HS-5 (cell line): ENCODE data around the gene SAE1.

Experiments
- DNase-seq: peaks from one replicate; pipeline ENCODE4 v3.0.0-alpha.2; 2012; ENCODE audit warnings: low read depth

Gene SAE1

DNA sequence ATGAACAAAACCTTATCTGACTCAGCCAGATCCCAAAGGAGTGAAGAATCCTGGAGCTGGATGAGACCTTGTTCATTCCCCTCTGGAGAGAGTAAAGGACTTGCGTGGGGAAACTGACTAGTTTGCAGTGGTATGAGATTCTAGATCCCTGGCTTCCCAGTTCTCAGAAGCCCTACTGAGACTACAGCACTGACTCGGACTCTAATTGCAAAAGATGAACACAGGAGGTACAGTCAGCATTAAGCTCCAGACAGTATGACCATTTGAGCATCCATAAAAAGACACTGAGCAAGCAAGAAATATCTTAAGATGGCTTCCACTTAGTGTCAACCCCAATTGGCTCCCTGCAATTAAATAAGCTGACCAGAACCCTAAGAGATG, 23.8 kb upstream of the SAE1 start:
- no peak for DNase-seq

DNA sequence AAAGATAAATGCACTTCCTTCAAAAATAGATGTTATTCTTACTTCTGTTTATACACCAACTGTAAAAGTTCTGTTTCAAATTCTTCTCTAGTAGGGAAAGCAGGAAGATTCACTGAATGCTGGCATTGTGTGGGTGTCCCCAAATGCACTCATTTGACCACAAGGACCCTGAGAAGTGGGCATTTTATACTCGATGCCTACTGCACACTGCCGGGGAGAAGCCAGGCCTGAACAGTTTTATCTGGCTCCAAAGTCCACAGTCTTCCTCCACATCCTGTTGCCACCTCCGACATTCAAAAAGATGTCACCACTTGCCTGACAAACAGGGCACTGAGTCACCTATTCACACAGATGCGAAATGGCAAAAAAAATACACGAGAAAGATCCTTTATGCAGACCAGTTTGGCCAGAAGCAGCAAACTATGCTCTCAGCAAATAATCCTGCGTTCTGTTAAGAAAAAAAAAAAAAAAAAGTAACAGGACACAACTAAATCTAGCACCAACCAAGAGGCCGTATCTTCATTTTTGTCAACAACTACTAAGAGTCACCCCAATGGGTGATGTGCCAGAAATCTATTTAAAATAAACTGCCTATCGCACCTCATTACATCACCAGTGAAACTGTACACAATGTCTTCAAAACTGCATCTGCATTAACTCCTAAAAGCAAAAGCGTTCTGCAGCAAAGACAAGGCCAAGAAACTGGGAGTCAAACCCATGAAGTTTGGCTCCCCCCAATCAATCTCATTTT, 23.3 kb upstream of the SAE1 start:
- no peak for DNase-seq

DNA sequence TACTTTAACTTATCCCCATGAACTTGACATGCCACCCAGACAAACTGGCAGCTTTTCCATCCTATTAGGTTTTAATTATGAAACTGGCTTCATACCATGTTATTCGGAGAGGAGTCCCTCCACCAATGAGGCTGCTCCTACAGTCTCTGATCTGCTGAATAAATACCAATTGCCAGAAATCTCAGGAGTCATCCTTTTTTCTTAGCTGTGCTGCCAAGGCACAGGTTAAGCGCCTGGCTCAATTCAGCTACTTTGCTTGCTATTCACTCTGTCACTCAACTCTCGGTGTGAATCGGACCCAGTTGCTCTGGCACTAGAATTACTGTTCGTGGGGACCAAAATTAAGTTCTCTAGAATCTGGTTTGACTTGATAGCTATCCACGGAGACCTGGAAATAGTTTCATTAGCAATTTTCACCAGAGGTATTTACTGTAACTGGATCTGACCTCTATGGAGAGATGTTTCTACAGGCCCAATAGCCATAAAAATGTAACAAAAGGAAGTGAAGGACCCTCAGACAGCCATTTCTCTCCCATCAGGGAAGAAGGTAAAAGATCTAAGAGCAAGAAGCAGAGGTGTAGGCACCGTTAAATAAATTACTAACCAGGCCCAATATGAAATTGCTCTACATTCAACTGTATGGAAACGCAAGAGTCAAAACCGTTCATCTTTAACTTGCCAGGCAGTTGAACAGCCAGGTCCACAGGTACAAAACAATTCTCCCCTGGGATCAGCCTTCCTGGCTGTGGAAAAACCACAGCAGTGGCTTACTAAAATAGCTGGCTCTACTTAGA, 22.5 kb upstream of the SAE1 start:
- DNase-seq: no peak

GRCh38 chr19:47109177-47109540, 21.5 kb upstream of the SAE1 start:
- DNase-seq: no peak

GRCh38 chr19:47109541-47110375, 20.9 kb upstream of the SAE1 start:
- no peak for DNase-seq

GRCh38 chr19:47110521-47111005, 20.1 kb upstream of the SAE1 start:
- DNase-seq: no peak

DNA sequence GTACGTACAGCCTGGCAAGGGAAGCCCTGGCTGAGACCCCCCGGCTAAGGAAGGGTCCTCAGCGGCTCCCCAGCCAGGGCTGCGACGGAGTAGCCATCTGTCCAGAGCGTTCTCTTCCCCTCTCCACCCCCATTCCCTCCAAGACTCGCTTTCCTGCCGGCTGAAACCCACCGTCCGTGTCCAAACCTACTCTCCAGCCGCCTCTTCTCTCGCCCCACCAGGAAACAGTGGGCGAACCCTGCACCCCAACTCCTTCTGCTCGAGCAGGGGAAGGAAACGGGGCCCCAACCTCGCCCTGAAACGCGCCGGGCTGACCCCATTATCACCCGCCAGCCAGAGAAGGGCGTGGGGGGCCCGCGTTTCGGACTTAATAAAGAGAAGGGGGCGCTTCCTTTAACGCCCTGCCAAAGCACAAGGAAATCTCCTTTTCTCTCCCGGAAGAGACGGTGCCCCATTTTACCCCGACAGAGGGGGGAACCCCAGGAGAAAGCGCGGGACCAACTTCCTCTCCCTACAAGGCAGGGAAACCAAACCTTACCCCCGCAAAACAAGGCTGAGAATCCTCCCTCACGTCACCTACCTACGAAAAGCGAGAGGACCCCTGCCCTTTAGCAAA, 19.5 kb upstream of the SAE1 start:
- no peak for DNase-seq

DNA sequence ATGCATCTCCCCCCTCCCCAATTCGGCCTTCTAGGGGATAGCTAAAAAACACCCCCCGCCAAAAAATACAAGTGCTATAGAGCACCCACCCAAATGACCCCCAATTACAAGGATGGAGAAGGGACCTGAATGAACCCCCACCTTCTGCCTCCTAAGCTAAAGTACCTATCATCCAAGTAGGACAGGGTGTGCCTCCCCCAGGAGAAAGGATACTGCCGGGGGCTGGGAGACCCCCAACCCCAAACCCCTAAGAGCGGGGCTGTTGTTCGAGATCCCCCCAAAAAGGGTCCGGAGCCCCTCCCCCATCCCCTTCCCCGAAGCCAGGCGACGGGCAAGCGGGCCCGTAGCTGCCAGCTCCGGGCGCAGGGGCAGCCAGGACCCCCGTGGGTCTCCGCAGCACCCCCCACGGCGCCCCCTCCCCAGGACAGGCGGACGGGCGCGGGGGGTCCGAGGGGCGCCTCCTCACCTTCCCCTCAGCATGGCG, 18.9 kb upstream of the SAE1 start:
- DNase-seq: no peak

GRCh38 chr19:47112166-47112996, 18.3 kb upstream of the SAE1 start:
- DNase-seq: no peak

- DNase-seq: peak; percentile 97
These were observed 17.4 kb upstream of the SAE1 start, which contains the start of gene ZC3H4 for GRCh38 chr19:47112997-47113849. Gene ZC3H4, minus strand, starts transcription at chr19:47113776. Its CDS starts 1,192 bp downstream, at chr19:47112584.

DNA sequence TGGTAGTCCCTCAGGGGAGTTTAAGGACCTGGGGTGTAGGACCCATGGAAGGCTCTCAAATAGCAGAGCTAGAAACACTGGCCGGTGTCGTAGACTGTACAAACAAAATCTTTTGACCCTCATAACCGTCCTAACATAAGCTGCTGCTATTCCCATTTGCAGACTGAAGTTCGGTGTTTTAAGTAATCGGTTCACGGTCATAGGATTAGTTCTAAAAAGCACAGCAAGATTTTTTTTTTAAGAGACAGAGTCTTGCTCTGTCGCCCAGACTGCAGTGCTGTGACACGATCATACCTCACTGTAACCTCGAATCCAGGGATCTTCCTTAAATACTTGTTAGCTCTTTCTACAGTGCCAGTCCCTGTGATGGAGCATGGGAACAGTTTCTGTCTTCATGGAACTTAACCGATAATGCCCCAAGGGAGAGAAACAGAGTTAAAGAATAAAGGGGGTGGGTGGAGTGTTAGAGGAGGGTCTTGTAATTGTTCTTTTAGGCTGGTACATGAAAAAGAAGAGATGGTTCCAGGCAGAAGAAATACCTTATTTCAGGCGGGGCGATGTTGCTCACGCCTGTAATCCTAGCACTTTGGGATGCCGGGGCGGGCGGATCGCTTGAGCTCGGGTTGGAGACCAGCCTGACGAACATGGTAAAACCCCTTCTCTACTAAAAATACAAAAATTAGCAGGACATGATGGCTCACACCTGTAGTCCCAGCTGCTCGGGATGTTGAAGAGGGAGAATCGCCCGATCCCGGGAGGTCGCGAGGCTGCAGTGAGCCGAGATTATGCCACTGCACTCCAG, 16.6 kb upstream of the SAE1 start:
- no peak for DNase-seq

GRCh38 chr19:47120470-47121067, 10.1 kb upstream of the SAE1 start:
- no peak for DNase-seq

- peak; percentile 84 for DNase-seq
These were observed 8.0 kb upstream of the SAE1 start for GRCh38 chr19:47122359-47123335.

DNA sequence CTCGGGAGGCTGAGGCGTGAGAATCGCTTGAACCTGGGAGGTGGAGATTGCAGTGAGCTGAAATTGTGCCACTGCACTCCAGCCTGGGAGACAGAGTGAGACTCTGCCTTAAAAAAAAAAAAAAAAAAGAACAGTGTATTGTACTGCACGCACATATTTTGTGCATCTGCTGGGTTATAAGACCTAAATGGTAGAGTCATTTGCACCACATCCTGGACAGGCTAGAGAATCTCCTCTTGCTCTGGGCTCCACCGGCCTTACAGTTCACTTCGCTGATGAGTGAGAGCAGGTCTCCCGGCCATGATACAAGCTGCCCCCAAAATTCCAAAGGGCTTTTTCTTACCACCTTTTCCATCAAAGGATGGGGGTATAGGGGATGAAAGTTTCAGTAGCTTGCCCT, 7.2 kb upstream of the SAE1 start:
- DNase-seq: no peak

GRCh38 chr19:47124937-47125668, 5.5 kb upstream of the SAE1 start:
- no peak for DNase-seq

DNA sequence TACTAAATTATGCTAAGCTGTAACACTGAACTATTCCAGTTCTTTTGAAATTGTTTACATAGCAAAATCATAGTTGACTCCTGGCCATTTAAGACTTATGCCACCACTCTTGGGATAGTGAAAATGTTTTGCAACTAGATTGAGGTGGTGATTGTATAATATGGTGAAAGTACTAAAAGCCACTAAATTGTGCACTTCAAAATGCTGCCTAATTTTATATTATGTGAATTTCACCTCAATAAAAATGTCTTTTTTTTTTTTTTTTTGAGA, 5.0 kb upstream of the SAE1 start:
- DNase-seq: no peak

DNA sequence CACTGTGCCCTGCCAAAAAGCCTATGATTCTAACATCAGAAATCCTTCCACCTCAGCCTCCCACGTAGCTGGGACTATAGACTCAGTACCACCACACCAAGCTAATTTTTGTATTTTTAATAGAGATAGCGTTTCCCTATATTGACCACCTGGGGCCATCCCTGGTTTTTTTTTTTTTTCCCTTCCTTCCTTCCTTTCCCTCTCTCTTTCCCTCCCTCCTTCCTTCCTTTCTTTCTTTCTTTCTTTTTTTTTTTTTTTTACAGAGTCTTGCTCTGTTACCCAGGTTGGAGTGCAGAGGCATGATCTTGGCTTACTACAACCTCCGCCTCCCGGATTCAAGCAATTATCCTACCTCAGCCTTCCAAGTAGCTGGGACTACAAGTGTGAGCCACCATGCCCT, 1.1 kb upstream of the SAE1 start:
- DNase-seq: no peak
